Parathyroid adenoma (tissue), 2 donors: ENCODE data around the gene PRDX6.
"Not testable (repeated sequence)": the region's sequence is repeated elsewhere in the genome, so short reads cannot be mapped to it uniquely, and the experiment has no call there.

Experiments used
- H2AFZ ChIP-seq: fragments of 300-600 bp; sonication (generic); one replicate; pipeline ENCODE4 v1.7.0; 2017; ENCODE audit warnings: antibody characterized with exemption, mild to moderate bottlenecking
- H3K27ac ChIP-seq: fragments of 300-600 bp; sonication (generic); one replicate; pipeline ENCODE4 v1.7.0; 2017
- H3K27me3 ChIP-seq: fragments of 300-600 bp; sonication (generic); one replicate; pipeline ENCODE4 v1.7.0; 2017; ENCODE audit warnings: low read length; ENCODE audit not compliant: control insufficient read depth, insufficient read depth
- H3K36me3 ChIP-seq: fragments of 300-600 bp; sonication (generic); one replicate; pipeline ENCODE4 v1.7.0; 2017; ENCODE audit warnings: low read length; ENCODE audit not compliant: control insufficient read depth, insufficient read depth
- H3K4me1 ChIP-seq: fragments of 300-600 bp; sonication (generic); one replicate; pipeline ENCODE4 v1.7.0; 2017; ENCODE audit warnings: control low read depth
- H3K4me2 ChIP-seq: fragments of 300-600 bp; sonication (generic); one replicate; pipeline ENCODE4 v1.7.0; 2017; ENCODE audit warnings: low read length
- H3K4me3 ChIP-seq: fragments of 300-600 bp; sonication (generic); one replicate; pipeline ENCODE4 v1.7.0; 2017; ENCODE audit warnings: low read depth, low read length
- H3K79me2 ChIP-seq: fragments of 300-600 bp; sonication (generic); one replicate; pipeline ENCODE4 v1.7.0; 2017; ENCODE audit warnings: control low read depth
- H3K9ac ChIP-seq: fragments of 300-600 bp; sonication (generic); one replicate; pipeline ENCODE4 v1.7.0; 2017; ENCODE audit warnings: mild to moderate bottlenecking
- H3K9me3 ChIP-seq: fragments of 300-600 bp; sonication (generic); one replicate; pipeline ENCODE4 v1.7.0; 2017; ENCODE audit warnings: low read length; ENCODE audit not compliant: control insufficient read depth
- CTCF ChIP-seq: fragments of 300-600 bp; sonication (generic); IDR thresholded peaks from one replicate; pipeline ENCODE4 v1.7.0; 2017; ENCODE audit warnings: antibody characterized with exemption, mild to moderate bottlenecking
- donor health status: primary hyperparathyroidism.

Gene PRDX6

GRCh38 chr1:173508541-173508940 is 31.4 kb downstream of the PRDX6 start:
- Histone ChIP-seq H3K27ac (no peak overlapping the region), H3K4me2 (no peak overlapping the region), H3K9me3 (no peaks in the 10 kb centered on the region), H3K27me3 (no peaks in the 10 kb centered on the region), H3K36me3 (no peaks in the 10 kb centered on the region), H2AFZ (no peak overlapping the region), H3K4me1 (no peaks in the 10 kb centered on the region), H3K79me2 (no peaks in the 10 kb centered on the region), H3K4me3 (no peak overlapping the region), H3K9ac (no peak overlapping the region)
- no peak for TF ChIP-seq CTCF

GRCh38 chr1:173509797-173510196 is 32.7 kb downstream of the PRDX6 start:
- Histone ChIP-seq H3K4me2 (no peak overlapping the region), H3K9ac (no peak overlapping the region), H3K27ac (no peak overlapping the region), H3K36me3 (no peaks in the 10 kb centered on the region), H3K79me2 (no peaks in the 10 kb centered on the region), H3K4me1 (no peaks in the 10 kb centered on the region), H2AFZ (no peak overlapping the region), H3K4me3 (no peak overlapping the region), H3K9me3 (no peaks in the 10 kb centered on the region), H3K27me3 (no peaks in the 10 kb centered on the region)
- no peak for TF ChIP-seq CTCF

- not testable (repeated sequence) for H3K79me2 ChIP-seq, H3K4me1 ChIP-seq, H3K9me3 ChIP-seq, H3K36me3 ChIP-seq, H3K27me3 ChIP-seq, H3K27ac ChIP-seq, H3K4me2 ChIP-seq, H3K9ac ChIP-seq, H3K4me3 ChIP-seq, H2AFZ ChIP-seq
These were observed 37.4 kb downstream of the PRDX6 start for GRCh38 chr1:173514503-173514902.

GRCh38 chr1:173520799-173521198 is 43.7 kb downstream of the PRDX6 start:
- H3K27ac ChIP-seq: no peak overlapping the region
- H2AFZ ChIP-seq: no peak overlapping the region
- H3K4me2 ChIP-seq: no peak overlapping the region
- TF ChIP-seq CTCF: no peak
- no peaks in the 10 kb centered on the region for H3K36me3 ChIP-seq
- no peak overlapping the region for H3K9ac ChIP-seq
- H3K79me2 ChIP-seq: no peaks in the 10 kb centered on the region
- H3K27me3 ChIP-seq: no peaks in the 10 kb centered on the region
- H3K9me3 ChIP-seq: no peaks in the 10 kb centered on the region
- H3K4me3 ChIP-seq: no peak overlapping the region
- no peaks in the 10 kb centered on the region for H3K4me1 ChIP-seq

GRCh38 chr1:173523329-173523728 is 46.2 kb downstream of the PRDX6 start:
- Histone ChIP-seq H2AFZ (no peak overlapping the region), H3K4me1 (no peaks in the 10 kb centered on the region), H3K27me3 (no peaks in the 10 kb centered on the region), H3K4me2 (no peak overlapping the region), H3K27ac (no peak overlapping the region), H3K36me3 (no peaks in the 10 kb centered on the region), H3K79me2 (no peaks in the 10 kb centered on the region), H3K9me3 (no peaks in the 10 kb centered on the region), H3K9ac (no peak overlapping the region), H3K4me3 (no peak overlapping the region)
- TF ChIP-seq CTCF: no peak
